AG09319 (cell line): Measurements from ENCODE around the gene PRDM1.
A peak's percentile ranks its signal among the peaks of the same experiment; 100 is the strongest.

Experiments used
- DNase-seq: peaks from one replicate; pipeline ENCODE4 v3.0.0-alpha.2; 2010; ENCODE audit warnings: low read depth; ENCODE audit errors: extremely low read depth
- CTCF ChIP-seq: IDR thresholded peaks from 2 replicates; pipeline ENCODE4 v1.5.1; 2011; ENCODE audit warnings: low read depth, mild to moderate bottlenecking, inconsistent platforms, low read length, moderate library complexity

Gene PRDM1

GRCh38 chr6:106094964-106095335, 8.8 kb downstream of the PRDM1 start:
- DNase-seq, result no peak
- no peak for TF ChIP-seq CTCF

- peak; percentile 70 for DNase-seq
- no peak for TF ChIP-seq CTCF
Measured at GRCh38 chr6:106097411-106098231, 11.5 kb downstream of the PRDM1 start.

GRCh38 chr6:106098383-106099234, 12.5 kb downstream of the PRDM1 start:
- no peak for TF ChIP-seq CTCF
- DNase-seq, result no peak

GRCh38 chr6:106099235-106099537, 13.1 kb downstream of the PRDM1 start:
- TF ChIP-seq CTCF, result no peak
- DNase-seq, result no peak

- TF ChIP-seq CTCF, result no peak
- DNase-seq, result no peak
Measured at GRCh38 chr6:106100755-106101154, 14.6 kb downstream of the PRDM1 start.

- no peak for TF ChIP-seq CTCF
- DNase-seq, result no peak
Measured at GRCh38 chr6:106101466-106101865, 15.3 kb downstream of the PRDM1 start.

GRCh38 chr6:106102034-106102433, 15.9 kb downstream of the PRDM1 start:
- no peak for DNase-seq
- no peak for TF ChIP-seq CTCF
